Lower leg skin (tissue), 3 donors: Measurements from ENCODE around the gene UBE2D1.

ENCODE experiments used
- POLR2A ChIP-seq, 2 donors: fragments of 450-650 bp; IDR thresholded peaks; one replicate each; pipeline ENCODE4 v1.6.1; 2016 to 2017; ENCODE audit warnings: antibody characterized with exemption in 2 of 2, mild to moderate bottlenecking in 1 of 2, moderate library complexity in 1 of 2
- TF ChIP-seq, protein P1 (sequence below), 3 donors: fragments of 450-650 bp; IDR thresholded peaks; one replicate each; pipeline ENCODE4 v1.5.1; 2016; ENCODE audit warnings: antibody characterized with exemption in 3 of 3, mild to moderate bottlenecking in 3 of 3, moderate library complexity in 2 of 3

DNA sequence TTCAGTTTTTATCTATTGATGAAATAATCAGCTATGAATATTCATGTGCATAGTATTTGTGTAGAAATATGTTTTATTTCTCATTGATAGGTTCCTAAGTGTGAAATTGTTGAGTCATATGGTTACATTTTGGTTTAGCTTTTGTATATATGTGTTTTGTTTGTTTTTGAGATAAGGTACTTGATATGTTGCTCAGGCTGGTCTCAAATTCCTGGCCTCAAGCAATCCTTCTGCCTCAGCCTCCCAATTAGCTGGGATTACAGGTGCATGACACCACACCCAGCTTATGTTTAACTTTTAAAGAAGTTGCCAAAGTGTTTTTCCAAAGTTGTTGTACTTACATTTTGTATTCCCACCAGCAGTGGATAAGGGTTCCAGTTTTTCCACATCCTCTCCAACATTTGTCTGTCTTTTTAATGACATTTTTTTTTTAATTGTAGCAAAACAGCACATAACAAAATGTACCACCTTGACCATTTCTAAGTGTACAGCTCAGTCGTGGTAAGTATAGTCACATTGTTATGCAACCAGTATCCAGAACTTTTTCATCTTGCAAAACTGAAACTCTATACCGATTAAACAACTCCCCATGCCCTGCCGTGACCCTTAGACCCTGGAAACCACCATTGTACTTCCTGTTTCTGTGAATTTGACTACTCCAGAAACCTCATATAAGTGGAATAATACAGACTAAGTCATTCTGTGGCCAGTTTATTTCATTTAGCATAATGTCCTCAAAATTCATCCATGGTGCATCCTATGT, 12.6 kb upstream of the UBE2D1 start:
- TF ChIP-seq, protein P1, sequence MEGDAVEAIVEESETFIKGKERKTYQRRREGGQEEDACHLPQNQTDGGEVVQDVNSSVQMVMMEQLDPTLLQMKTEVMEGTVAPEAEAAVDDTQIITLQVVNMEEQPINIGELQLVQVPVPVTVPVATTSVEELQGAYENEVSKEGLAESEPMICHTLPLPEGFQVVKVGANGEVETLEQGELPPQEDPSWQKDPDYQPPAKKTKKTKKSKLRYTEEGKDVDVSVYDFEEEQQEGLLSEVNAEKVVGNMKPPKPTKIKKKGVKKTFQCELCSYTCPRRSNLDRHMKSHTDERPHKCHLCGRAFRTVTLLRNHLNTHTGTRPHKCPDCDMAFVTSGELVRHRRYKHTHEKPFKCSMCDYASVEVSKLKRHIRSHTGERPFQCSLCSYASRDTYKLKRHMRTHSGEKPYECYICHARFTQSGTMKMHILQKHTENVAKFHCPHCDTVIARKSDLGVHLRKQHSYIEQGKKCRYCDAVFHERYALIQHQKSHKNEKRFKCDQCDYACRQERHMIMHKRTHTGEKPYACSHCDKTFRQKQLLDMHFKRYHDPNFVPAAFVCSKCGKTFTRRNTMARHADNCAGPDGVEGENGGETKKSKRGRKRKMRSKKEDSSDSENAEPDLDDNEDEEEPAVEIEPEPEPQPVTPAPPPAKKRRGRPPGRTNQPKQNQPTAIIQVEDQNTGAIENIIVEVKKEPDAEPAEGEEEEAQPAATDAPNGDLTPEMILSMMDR (IDR thresholded peaks at IDR 0.05) = no peak
- no peak for TF ChIP-seq POLR2A (IDR thresholded peaks at IDR 0.05)
